ENCODE data around the gene BBS10.
"Not testable (repeated sequence)": the region's sequence is repeated elsewhere in the genome, so short reads cannot be mapped to it uniquely, and the experiment has no call there.

The BBS10 gene

DNA sequence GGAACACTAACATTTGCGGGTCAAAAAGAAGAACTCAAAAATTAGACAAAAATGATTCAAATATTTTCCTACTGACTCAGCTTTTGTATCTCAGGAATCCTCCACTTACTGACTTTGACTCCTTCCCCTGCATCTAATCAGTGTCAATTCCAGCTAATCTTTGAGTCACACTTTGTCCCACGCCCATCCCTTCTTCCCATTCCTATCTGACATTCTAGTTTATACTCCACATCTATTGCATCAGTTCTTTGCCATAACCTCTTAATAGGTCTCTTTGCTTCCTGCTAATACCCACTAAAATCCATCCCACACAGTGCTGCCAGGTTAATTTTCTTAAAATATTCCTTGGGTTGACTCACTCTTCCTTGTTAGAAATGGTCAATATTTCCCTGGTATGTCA, 19.1 kb downstream of the BBS10 start:
- TF ChIP-seq, protein P1, sequence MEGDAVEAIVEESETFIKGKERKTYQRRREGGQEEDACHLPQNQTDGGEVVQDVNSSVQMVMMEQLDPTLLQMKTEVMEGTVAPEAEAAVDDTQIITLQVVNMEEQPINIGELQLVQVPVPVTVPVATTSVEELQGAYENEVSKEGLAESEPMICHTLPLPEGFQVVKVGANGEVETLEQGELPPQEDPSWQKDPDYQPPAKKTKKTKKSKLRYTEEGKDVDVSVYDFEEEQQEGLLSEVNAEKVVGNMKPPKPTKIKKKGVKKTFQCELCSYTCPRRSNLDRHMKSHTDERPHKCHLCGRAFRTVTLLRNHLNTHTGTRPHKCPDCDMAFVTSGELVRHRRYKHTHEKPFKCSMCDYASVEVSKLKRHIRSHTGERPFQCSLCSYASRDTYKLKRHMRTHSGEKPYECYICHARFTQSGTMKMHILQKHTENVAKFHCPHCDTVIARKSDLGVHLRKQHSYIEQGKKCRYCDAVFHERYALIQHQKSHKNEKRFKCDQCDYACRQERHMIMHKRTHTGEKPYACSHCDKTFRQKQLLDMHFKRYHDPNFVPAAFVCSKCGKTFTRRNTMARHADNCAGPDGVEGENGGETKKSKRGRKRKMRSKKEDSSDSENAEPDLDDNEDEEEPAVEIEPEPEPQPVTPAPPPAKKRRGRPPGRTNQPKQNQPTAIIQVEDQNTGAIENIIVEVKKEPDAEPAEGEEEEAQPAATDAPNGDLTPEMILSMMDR (conservative IDR thresholded peaks at IDR 0.05), result no peak
- no peak for TF ChIP-seq ZFX (IDR thresholded peaks at IDR 0.05)
- H3K27ac ChIP-seq, result no peak overlapping the region

DNA sequence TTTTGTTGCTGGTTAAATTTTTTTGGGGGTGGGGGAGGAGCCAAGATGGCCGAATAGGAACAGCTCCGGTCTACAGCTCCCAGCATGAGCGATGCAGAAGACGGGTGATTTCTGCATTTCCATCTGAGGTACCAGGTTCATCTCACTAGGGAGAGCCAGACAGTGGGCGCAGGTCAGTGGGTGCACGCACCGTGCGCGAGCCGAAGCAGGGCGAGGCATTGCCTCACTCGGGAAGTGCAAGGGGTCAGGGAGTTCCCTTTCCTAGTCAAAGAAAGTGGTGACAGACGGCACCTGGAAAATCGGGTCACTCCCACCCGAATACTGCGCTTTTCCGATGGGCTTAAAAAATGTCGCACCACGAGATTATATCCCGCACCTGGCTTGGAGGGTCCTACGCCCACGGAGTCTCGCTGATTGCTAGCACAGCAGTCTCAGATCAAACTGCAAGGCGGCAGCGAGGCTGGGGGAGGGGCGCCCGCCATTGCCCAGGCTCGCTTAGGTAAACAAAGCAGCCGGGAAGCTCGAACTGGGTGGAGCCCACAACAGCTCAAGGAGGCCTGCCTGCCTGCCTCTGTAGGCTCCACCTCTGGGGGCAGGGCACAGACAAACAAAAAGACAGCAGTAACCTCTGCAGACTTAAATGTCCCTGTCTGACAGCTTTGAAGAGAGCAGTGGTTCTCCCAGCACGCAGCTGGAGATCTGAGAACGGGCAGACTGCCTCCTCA, 28.5 kb downstream of the BBS10 start:
- not testable (repeated sequence) for H3K27ac ChIP-seq

DNA sequence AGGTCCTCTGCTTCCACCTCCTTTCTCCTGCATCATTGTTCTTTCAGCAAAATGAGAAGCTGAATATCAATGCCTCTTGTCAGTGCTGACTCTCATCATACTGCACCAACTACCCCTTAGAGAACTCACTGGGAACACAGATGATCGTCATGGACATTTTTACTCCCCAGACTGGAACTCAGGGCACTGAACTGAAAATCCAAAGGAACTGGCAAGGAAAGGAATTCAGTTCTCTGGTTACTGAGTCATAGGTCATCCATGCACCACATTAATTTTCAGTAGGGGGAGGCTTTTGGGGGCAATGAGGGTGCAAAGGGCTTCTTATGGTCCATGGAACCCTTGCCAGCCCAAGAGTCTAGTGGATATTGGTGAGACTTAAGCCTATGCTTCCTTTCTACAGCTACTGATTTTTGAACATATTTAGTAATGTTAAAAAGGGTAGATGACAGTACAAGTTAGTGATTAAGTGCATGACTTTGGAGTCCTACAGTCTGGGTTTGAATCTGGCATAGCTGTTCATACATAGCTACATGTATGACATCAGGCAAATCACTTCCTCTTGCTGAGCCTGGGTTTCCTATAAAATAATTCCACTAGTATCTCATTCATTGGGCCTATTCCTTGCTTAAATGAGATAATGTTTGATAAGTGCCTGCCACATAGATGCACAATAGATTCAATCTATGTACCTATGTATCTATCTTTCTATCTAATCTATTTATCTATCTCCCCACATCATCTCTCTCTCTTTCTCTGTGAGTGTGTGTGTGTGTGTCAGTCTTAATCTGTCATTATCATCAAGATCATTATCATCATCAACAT, 29.2 kb downstream of the BBS10 start:
- no peak for TF ChIP-seq ZFX (IDR thresholded peaks at IDR 0.05)
- TF ChIP-seq, protein P1 (conservative IDR thresholded peaks at IDR 0.05), result no peak
- no peak overlapping the region for H3K27ac ChIP-seq

DNA sequence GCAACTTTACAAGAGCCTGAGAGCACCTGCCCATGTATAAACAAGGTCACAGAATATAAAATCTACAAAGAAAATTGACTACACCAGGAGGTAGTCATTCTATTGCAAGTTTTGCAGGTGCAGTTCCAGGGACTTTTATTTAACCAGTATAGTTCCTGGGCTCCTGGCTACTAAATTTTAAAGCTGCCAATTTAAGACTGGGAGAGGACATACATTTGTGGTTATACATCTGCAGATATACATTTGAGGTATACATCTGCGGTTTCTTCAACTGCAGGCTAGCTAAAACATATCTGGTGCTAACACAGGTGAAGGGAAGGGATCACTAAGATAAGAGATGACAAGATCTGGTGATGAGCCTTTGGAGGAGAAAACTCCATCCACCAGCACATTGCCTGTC, 30.2 kb downstream of the BBS10 start:
- no peak overlapping the region for H3K27ac ChIP-seq
- TF ChIP-seq, protein P1 (conservative IDR thresholded peaks at IDR 0.05), result no peak
- TF ChIP-seq ZFX (IDR thresholded peaks at IDR 0.05), result no peak

DNA sequence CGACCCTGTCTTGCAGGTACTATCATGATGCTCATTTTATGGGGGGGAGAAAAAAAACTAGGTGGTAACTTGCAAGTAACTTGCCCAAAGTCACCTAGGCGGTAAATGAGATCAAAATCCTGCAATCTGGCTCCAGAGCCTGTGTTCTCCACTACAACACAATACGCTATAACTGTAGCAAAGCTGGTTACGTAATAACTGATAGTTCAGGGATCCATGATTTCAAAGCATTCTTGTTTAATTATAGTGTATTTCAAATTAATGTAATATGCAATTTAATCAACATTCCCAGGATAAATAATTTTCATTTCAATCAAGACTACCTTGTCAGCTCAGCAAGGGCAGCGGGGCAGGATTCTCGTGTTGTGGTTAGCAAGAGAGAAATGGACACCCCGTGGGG, 31.7 kb downstream of the BBS10 start:
- TF ChIP-seq ZFX (IDR thresholded peaks at IDR 0.05), result no peak
- TF ChIP-seq, protein P1 (conservative IDR thresholded peaks at IDR 0.05), result no peak

DNA sequence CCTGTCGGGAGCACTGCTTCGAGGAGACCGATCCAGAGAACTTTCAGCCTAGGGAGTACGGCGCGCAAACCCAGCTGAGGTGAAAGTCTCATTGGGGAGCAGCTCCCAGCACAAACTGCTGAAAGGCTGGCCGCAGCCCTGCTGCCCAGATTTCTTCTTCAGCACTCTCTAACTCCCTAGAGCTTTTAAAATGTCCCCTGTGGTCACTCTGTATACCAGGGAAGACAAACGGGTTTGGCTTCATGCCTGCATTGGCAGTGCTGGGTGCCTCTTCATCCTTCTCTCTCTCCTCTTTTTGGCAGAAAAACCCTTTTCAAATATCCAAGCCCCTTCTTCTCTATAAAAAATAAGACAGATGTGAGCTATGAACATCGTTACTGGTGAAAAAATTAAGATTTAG, 34.9 kb downstream of the BBS10 start:
- no peak overlapping the region for H3K27ac ChIP-seq
- TF ChIP-seq, protein P1 (conservative IDR thresholded peaks at IDR 0.05), result no peak
- no peak for TF ChIP-seq ZFX (IDR thresholded peaks at IDR 0.05)

More for the DNA sequence above, 31.7 kb downstream of the BBS10 start:
- no peak overlapping the region for H3K27ac ChIP-seq

DNA sequence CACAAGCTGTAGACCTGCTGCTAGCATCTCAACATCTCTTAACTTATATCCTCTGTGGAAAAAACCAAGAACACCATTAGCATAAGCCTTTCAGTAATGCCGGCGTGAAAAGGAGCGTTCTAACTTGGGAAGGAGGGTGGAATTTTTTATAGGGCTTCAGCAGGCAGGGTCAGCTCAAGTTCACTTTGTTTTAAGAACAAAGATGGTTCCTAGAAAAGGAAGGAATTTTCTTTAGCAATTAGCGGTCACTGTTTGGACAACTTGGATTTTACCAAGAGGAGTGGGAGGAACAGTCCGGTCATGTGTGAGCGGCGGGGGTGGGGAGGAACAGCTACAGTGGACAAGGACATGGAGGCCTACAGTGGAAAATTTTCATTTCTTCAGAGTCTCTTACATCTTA, 35.9 kb downstream of the BBS10 start:
- H3K27ac ChIP-seq, result no peak overlapping the region

More for the DNA sequence above, 35.9 kb downstream of the BBS10 start:
- TF ChIP-seq ZFX (IDR thresholded peaks at IDR 0.05), result no peak
- TF ChIP-seq, protein P1 (conservative IDR thresholded peaks at IDR 0.05), result no peak

Data from C4-2B (cell line).